ENCODE measurements around the gene MAP3K20.

MAP3K20 gene

DNA sequence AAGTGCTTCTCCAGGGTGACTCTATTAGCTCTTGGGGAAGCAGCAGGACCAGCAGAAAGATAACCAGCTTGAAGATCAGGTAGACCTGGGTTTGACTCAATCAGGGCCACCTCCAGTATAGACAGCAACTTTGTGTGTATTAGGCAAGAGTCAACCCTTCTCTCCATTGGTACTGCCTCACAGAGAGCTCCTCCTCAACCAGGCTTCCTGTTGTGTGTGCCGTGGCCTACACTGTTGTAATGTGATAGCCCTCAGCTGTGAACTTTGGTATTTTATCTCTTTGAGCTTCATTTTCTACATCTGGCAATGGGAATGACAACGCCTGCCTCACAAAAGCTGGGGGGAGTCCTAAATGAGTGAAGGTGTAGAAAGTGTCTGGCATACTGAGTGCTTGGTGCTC is 17.0 kb upstream of the MAP3K20 start:
- Mint-ChIP-seq H3K36me3 (no peaks in the 10 kb centered on the region), H3K4me1 (no peaks in the 10 kb centered on the region), H3K27ac (no peak overlapping the region), H3K27me3 (peaks cover 38% of the 10 kb centered on the region), H3K4me3 (no peak overlapping the region), H3K9me3 (no peaks in the 10 kb centered on the region)
- no peak for DNase-seq
- CTCF ChIA-PET = interaction anchor here (1.1 kb wide), 1 partner anchor 9 kb away, joined by 3 read pairs; no protein-coding TSS in a partner anchor

GRCh38 chr2:173059292-173059691 is 16.4 kb upstream of the MAP3K20 start:
- Mint-ChIP-seq H3K27ac (no peak overlapping the region), H3K4me1 (no peaks in the 10 kb centered on the region)

DNA sequence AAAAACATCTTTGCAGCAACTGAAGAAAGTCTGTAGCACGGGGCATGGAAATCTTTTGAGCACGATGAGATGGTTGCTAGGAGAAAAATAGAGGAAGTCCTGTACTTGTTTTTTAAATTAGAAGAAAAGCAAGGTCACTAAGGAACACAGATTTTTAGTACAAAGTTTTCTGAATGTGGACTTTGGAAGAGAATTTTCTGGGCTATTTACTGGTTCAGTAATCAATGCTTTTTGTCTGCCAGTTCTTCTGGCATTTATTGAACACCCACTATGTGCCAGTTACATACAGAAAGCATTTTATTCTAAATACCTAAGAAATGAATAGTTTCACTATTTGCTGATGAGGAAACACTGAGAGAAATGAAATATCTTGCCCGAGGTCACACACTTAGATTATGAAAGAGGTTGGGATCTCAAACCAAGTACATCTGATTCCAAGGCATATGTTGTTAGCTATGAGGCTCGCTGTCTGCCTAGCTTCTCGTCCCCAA is 15.6 kb upstream of the MAP3K20 start:
- H3K9me3 Mint-ChIP-seq = no peaks in the 10 kb centered on the region
- CTCF ChIA-PET = no interaction called here
- H3K27me3 Mint-ChIP-seq = peaks cover 42% of the 10 kb centered on the region
- no peaks in the 10 kb centered on the region for H3K36me3 Mint-ChIP-seq
- no peak overlapping the region for H3K27ac Mint-ChIP-seq
- no peaks in the 10 kb centered on the region for H3K4me1 Mint-ChIP-seq
- DNase-seq = no peak
- H3K4me3 Mint-ChIP-seq = no peak overlapping the region

More at GRCh38 chr2:173059292-173059691, 16.4 kb upstream of the MAP3K20 start:
- Mint-ChIP-seq H3K9me3 (no peaks in the 10 kb centered on the region), H3K36me3 (no peaks in the 10 kb centered on the region), H3K27me3 (peaks cover 43% of the 10 kb centered on the region), H3K4me3 (no peak overlapping the region)
- CTCF ChIA-PET = no interaction called here
- DNase-seq = no peak

GRCh38 chr2:173062801-173063200 is 12.8 kb upstream of the MAP3K20 start:
- no peak overlapping the region for H3K27ac Mint-ChIP-seq
- CTCF ChIA-PET = no interaction called here
- no peaks in the 10 kb centered on the region for H3K9me3 Mint-ChIP-seq
- no peaks in the 10 kb centered on the region for H3K36me3 Mint-ChIP-seq
- no peak for DNase-seq
- no peaks in the 10 kb centered on the region for H3K4me1 Mint-ChIP-seq
- no peak overlapping the region for H3K4me3 Mint-ChIP-seq
- H3K27me3 Mint-ChIP-seq = peaks cover 27% of the 10 kb centered on the region

DNA sequence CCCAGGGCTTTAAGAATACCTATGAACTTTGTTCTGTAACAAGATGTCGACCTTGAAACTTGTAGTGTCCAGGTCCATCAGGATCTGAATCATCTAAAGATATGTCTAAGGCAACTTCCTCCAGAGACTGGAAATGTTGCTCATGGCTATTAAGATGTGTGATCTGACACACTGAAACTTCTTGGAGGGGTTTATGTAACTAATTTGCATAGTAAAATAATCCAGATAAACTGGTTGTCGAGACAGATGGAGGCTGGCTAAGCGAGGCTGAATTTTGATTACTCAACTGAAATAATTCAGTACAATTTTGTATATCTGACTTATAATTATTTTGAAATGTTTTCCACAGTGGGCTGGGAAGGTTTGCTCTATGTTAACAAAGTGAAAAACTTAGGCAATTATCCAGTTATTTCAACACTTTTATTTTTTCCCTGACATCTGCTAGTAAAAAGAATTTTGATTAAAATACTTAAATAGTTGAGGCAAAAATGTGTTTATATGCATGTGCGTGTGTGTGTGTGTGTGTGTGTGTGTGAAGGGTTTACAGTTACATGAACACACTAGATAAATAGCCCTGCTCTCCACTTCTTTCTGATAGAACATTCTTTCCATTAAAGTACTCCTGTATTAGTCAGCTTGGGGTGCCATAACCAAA is 11.4 kb upstream of the MAP3K20 start:
- Mint-ChIP-seq H3K9me3 (no peaks in the 10 kb centered on the region), H3K4me1 (no peaks in the 10 kb centered on the region), H3K27ac (no peak overlapping the region), H3K4me3 (no peak overlapping the region), H3K27me3 (peaks cover 17% of the 10 kb centered on the region), H3K36me3 (no peaks in the 10 kb centered on the region)
- CTCF ChIA-PET = no interaction called here
- no peak for DNase-seq

GRCh38 chr2:173066887-173067676 is 8.6 kb upstream of the MAP3K20 start:
- no peak overlapping the region for H3K27ac Mint-ChIP-seq
- CTCF ChIA-PET = interaction anchor here (1.1 kb wide), 1 partner anchor 144 kb away, joined by 5 read pairs; no protein-coding TSS in a partner anchor
- no peaks in the 10 kb centered on the region for H3K4me1 Mint-ChIP-seq
- no peak for DNase-seq
- peaks cover 38% of the 10 kb centered on the region for H3K27me3 Mint-ChIP-seq
- H3K9me3 Mint-ChIP-seq = no peaks in the 10 kb centered on the region
- no peaks in the 10 kb centered on the region for H3K36me3 Mint-ChIP-seq
- no peak overlapping the region for H3K4me3 Mint-ChIP-seq

DNA sequence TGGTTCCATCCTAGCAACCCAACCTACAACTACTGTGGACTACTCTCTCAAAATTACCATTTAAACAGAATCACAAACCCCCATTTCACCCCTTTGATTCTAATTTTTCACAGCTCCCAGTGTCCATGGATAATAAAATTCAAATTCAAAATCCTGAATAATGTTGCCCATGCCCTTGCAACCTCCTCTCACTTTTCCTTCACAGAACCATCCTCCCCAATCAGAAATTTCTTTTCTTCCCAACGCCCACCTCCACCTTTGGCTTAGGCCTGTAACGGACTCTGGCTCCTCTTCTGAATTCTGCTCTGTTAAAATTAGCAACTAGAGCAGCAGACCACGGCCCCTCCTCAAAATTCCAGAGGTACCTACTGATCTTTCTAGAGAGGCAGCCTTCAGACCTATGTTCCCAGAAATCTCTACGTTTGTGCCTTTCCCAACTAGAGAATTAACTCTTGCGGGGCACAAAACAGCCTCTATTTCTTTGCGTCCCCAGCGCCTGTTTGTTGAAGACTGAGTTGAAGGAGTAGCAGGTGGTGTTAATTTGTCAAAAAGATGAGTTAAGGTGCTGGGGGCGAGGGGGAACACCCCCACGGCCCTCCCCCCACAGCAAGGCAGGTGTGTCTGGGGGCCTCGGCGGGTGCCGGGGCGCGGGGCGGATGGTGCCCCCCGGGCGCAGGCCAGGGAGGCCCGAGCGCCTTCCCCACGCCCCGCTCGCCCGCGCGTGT is 428 bp upstream of the MAP3K20 start:
- no peaks in the 10 kb centered on the region for H3K36me3 Mint-ChIP-seq
- peaks cover 27% of the 10 kb centered on the region for H3K4me1 Mint-ChIP-seq
- no peaks in the 10 kb centered on the region for H3K9me3 Mint-ChIP-seq
- no peak for DNase-seq
- peak overlapping the region; percentile 2 for H3K27ac Mint-ChIP-seq
- H3K27me3 Mint-ChIP-seq = peaks cover 36% of the 10 kb centered on the region
- CTCF ChIA-PET = interaction anchor here (1.0 to 3.1 kb wide), 2 partner anchors 48 to 135 kb away, joined by 3 to 9 read pairs; no protein-coding TSS in a partner anchor
- H3K4me3 Mint-ChIP-seq = peak overlapping the region; percentile 76

GRCh38 chr2:173076581-173077345 is 1.1 kb downstream of the MAP3K20 start:
- Mint-ChIP-seq H3K27me3 (peaks cover 27% of the 10 kb centered on the region), H3K4me3 (peak overlapping the region; percentile 76), H3K36me3 (no peaks in the 10 kb centered on the region), H3K27ac (peak overlapping the region; percentile 50), H3K9me3 (no peaks in the 10 kb centered on the region), H3K4me1 (peaks cover 27% of the 10 kb centered on the region)
- peak; percentile 42 for DNase-seq
- CTCF ChIA-PET = interaction anchor here (0.7 kb wide), 1 partner anchor 133 kb away, joined by 3 read pairs; no protein-coding TSS in a partner anchor

DNA sequence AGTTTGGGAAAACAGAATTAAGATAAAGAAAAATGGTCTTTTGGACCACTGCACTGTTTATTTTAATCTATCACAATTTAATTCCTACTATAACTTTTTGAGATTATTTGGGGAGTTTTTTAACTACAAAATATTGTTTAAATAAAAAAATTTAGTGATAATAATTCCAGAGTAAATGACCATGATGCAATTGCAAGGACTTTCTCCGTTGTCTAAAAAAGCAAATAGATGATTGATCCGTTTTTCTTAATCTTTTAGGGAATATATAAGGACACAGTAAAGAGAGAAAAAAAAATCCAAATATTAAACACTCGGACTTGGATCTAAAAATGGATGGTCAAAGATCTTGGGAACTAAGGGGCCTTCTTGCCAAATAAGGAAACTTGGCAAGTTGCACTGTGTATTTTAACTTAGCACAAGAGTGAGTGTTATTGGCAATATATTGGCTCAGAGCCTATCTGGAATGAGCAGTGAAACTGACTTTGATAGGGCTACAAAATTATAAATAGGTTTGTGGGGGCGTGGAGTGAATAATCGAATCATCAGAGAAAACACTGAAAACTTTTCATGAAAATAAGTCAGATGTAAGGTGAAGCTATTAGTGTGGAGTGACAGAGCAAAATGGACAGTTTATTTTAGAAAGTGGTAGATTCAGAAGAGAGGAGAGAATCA is 2.0 kb downstream of the MAP3K20 start:
- no peak overlapping the region for H3K27ac Mint-ChIP-seq
- H3K4me1 Mint-ChIP-seq = peaks cover 27% of the 10 kb centered on the region
- no peaks in the 10 kb centered on the region for H3K36me3 Mint-ChIP-seq
- H3K9me3 Mint-ChIP-seq = no peaks in the 10 kb centered on the region
- peak overlapping the region; percentile 76 for H3K4me3 Mint-ChIP-seq
- no peak for DNase-seq
- H3K27me3 Mint-ChIP-seq = peaks cover 28% of the 10 kb centered on the region
- CTCF ChIA-PET = interaction anchor here (0.7 kb wide), 2 partner anchors 133 kb away, joined by 3 read pairs; no protein-coding TSS in a partner anchor

GRCh38 chr2:173079141-173079540 is 3.5 kb downstream of the MAP3K20 start:
- no peak overlapping the region for H3K4me3 Mint-ChIP-seq
- no peaks in the 10 kb centered on the region for H3K9me3 Mint-ChIP-seq
- H3K4me1 Mint-ChIP-seq = peaks cover 27% of the 10 kb centered on the region
- H3K27ac Mint-ChIP-seq = no peak overlapping the region
- DNase-seq = no peak
- no peaks in the 10 kb centered on the region for H3K36me3 Mint-ChIP-seq
- H3K27me3 Mint-ChIP-seq = peaks cover 31% of the 10 kb centered on the region
- CTCF ChIA-PET = interaction anchor here (0.8 to 1.0 kb wide), 3 partner anchors 10 to 60 kb away, joined by 3 to 4 read pairs (median 3); no protein-coding TSS in a partner anchor

DNA sequence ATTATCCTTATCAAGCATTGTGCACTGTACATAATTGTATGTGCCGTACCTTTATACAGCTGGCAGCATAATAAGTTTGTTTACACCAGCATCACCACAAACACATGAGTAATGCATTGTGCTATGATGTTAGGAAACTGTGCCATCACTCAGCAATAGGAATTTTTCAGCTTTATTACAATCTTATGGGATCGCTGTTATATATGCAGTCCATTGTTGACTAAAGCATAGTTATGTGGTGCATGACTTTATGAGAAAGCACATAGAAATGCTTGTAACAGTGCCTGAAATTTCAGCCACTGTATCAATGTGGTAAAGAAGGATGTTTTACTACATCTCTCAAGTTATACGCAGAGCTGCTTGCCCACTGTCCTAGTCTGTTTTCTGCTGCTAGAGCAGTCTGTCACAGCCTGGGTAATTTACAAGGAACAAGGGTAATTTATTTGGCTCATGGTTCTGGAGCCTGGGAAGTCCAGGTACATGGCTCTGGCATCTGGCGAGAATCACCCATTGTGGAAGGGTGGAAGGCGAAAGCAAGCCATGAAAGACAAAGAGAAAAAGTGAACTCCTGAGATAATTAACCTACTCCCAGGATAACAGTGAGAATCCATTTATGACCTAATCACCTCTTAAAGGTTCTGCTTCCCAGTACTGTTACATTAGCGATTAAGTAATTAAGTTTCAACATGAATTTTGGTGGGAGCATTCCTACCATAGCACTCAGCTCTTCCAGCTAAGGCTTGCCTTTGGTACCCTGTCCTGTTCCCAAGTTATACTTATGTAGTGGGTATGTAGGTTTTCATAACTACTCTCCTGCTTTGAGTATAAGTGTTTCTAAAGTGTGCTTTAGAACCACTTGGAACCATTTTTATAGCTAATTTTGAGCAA is 4.6 kb downstream of the MAP3K20 start:
- CTCF ChIA-PET = interaction anchor here (0.8 to 1.0 kb wide), 2 partner anchors 8 to 11 kb away, joined by 3 to 4 read pairs; no protein-coding TSS in a partner anchor
- no peak for DNase-seq
- no peak overlapping the region for H3K4me3 Mint-ChIP-seq

GRCh38 chr2:173086518-173087213 is 11.0 kb downstream of the MAP3K20 start:
- CTCF ChIA-PET = interaction anchor here (0.6 kb wide), 1 partner anchor 46 kb away, joined by 3 read pairs; no protein-coding TSS in a partner anchor
- Mint-ChIP-seq H3K4me1 (no peaks in the 10 kb centered on the region), H3K9me3 (no peaks in the 10 kb centered on the region), H3K27me3 (peaks cover 17% of the 10 kb centered on the region), H3K36me3 (no peaks in the 10 kb centered on the region), H3K4me3 (no peak overlapping the region), H3K27ac (no peak overlapping the region)
- DNase-seq = no peak

More for the DNA sequence above, 4.6 kb downstream of the MAP3K20 start:
- Mint-ChIP-seq H3K36me3 (no peaks in the 10 kb centered on the region), H3K9me3 (no peaks in the 10 kb centered on the region), H3K27ac (no peak overlapping the region), H3K27me3 (peaks cover 20% of the 10 kb centered on the region), H3K4me1 (peaks cover 18% of the 10 kb centered on the region)

Measured in activated naive CD4-positive, alpha-beta T cell treated with anti-CD3 and anti-CD28 coated beads, Interleukin-2, amount 10 ng/mL, durations not matched to agents 7 days and 5 days (primary cell).